Right lobe of liver (tissue), 6 donors: Measurements from ENCODE around the gene TMEM267. TPM values are rescaled to one million over a fixed set of nuclear protein-coding genes. Genes with fewer than 3 reads are reported as not detected.
A peak's percentile ranks its signal among the peaks of the same experiment; 100 is the strongest.

ENCODE experiments used
- ATAC-seq, 4 donors: fragments of 200-7000 bp; cut with Tn5 transposase; one replicate each; pipeline ENCODE4 v1.9.1; 2020; ENCODE audit warnings: mild to moderate bottlenecking in 4 of 4, moderate library complexity in 4 of 4
- DNase-seq, 3 donors: peaks; one replicate each; pipeline ENCODE4 v3.0.0-alpha.2; 2020
- H3K27ac ChIP-seq, 3 donors: fragments of 200-600 bp; one replicate each; pipeline ENCODE4 v1.8.0; 2022
- H3K27me3 ChIP-seq, 2 donors: fragments of 200-600 bp; one replicate each; pipeline ENCODE4 v1.8.0; 2022
- H3K36me3 ChIP-seq, 4 donors: fragments of 200-600 bp; sonication (generic) in 1 of 4; one replicate each; pipeline versions ENCODE4 v1.5.1 to v1.8.0; 2017 to 2022; ENCODE audit warnings: control low read depth in 1 of 4
- H3K4me1 ChIP-seq, 4 donors: fragments of 200-600 bp; sonication (generic) in 1 of 4; one replicate each; pipeline versions ENCODE4 v1.5.1 to v1.8.0; 2017 to 2022; ENCODE audit warnings: control low read depth in 1 of 4
- H3K4me3 ChIP-seq, 3 donors: fragments of 200-600 bp; one replicate each; pipeline ENCODE4 v1.8.0; 2022
- H3K9me3 ChIP-seq, 4 donors: fragments of 200-600 bp; sonication (generic) in 1 of 4; one replicate each; pipeline versions ENCODE4 v1.5.1 to v1.8.0; 2017 to 2022; ENCODE audit warnings: control low read depth in 1 of 4
- POLR2A ChIP-seq: fragments of 450-650 bp; IDR thresholded peaks from one replicate; pipeline ENCODE4 v1.6.1; 2017; ENCODE audit warnings: antibody characterized with exemption, mild to moderate bottlenecking
- WGBS: methylation state at CpG from one replicate; pipeline ENCODE4 v1.1.6; 2018; ENCODE audit warnings: low coverage, low lambda C conversion rate; ENCODE audit not compliant: insufficient coverage; ENCODE audit errors: missing lambda C conversion rate; 5-methylcytosine and 5-hydroxymethylcytosine counted together
- intact Hi-C, 2 donors: fragments of 100-400 bp; cut with DNase I; formaldehyde crosslinking; loops; one replicate each; pipeline versions ENCODE4 v1.11.2 to v1.14.1; 2022
- total RNA-seq, 6 experiments: library from RNA; depleted of rRNA in 2 of 6; stranded (reverse); fragments of >200 nt in 2 of 6; fragmentation: NEBNext Ultra II Directional in 3 of 6; extraction: Animal tissue kit (Norgen Biotek cat#: 25700) in 3 of 6; gene quantifications; one replicate each; pipeline versions ENCODE4 v1.1.0 to v1.2.4, GENCODE V29; 2016 to 2023
- TF ChIP-seq, protein P1 (sequence below), 4 donors: fragments of 200-600 bp in 3 of 4; fragments of 450-650 bp in 1 of 4; IDR thresholded peaks; one replicate each; pipeline versions ENCODE4 v1.5.1 to v1.8.0; 2016 to 2022; ENCODE audit warnings: antibody characterized with exemption in 4 of 4, mild to moderate bottlenecking in 2 of 4
- donor health status: DM: no; HTN: yes; CAD: no.
- donor health status: DM: no; HTN: no; CAD: no.
- donor health status: DM: no; HTN: no; CAD: no.
- donor health status: DM: no; HTN: yes; CAD: no.
- donor health status: DM: no; HTN: yes; CAD: no.

Gene TMEM267
- total RNA-seq, 6 experiments from 2014 or later: 3.9 to 5.1 (median 4.5) TPM

DNA sequence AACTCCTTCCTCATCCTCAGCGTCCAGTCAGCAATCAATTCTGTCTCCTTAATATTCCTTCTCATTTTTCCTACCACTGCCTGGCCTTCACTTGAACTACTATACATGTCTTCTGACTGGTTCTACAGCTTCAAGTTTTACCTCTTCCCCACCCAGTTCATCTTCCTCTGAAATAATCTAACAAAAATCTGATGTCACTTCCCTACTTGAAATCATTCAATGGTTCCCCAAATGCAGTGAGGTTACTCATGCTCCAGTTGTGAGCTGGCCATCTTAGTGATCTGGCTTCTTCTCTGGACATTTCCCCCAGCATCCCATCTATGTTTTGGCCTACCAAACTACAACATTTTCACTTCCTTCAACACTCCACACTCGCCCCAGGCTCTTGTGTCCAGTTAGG lies 14.9 kb upstream of the TMEM267 start:
- no peak overlapping the region for H3K27ac ChIP-seq
- H3K9me3 ChIP-seq: no peaks in the 10 kb centered on the region
- no peaks in the 10 kb centered on the region for H3K36me3 ChIP-seq
- no peak for ATAC-seq
- intact Hi-C loops: no loop called here
- no peak for DNase-seq
- no peak overlapping the region for H3K4me3 ChIP-seq
- H3K4me1 ChIP-seq: no peaks in the 10 kb centered on the region
- 89% methylated on average over 2 of the region's 2 CpGs for WGBS
- TF ChIP-seq POLR2A: no peak
- TF ChIP-seq, protein P1, sequence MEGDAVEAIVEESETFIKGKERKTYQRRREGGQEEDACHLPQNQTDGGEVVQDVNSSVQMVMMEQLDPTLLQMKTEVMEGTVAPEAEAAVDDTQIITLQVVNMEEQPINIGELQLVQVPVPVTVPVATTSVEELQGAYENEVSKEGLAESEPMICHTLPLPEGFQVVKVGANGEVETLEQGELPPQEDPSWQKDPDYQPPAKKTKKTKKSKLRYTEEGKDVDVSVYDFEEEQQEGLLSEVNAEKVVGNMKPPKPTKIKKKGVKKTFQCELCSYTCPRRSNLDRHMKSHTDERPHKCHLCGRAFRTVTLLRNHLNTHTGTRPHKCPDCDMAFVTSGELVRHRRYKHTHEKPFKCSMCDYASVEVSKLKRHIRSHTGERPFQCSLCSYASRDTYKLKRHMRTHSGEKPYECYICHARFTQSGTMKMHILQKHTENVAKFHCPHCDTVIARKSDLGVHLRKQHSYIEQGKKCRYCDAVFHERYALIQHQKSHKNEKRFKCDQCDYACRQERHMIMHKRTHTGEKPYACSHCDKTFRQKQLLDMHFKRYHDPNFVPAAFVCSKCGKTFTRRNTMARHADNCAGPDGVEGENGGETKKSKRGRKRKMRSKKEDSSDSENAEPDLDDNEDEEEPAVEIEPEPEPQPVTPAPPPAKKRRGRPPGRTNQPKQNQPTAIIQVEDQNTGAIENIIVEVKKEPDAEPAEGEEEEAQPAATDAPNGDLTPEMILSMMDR (IDR thresholded peaks at IDR 0.05): no peak
- no peaks in the 10 kb centered on the region for H3K27me3 ChIP-seq

DNA sequence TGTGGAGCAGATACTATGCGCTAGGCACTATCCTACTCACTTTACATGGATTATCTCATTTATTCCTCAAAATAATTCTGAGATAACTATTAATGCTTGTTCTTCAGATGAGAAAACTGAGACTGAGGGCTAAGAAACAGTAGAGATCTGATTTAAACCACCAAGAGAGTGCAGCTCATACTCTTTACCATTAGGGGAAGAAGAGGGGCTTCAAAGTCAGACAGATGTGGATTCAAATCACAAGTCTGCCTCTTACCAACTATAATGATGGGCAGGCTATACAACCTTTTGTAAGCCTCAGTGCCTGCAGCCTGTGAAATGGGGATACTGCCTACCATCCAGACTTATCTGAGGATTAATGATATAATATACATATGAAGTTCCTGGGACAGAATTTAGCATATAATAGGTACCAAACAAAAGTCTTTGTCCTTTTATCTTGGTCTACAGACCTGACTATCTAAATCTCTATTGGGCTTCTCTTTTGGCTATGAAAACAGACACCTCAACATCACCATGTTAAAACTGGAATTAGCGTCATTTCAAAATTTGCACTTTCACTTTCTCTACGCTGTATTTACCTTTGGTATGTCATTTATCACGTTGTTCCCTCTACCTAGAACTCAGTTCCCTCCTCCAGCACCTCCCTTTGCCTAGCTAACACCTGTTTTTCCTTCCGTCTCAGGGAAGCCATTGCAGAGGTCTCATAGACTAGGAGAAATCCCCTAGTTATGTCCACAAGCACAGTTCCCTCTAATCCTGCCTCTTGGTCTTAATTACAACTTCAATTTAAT lies 13.8 kb upstream of the TMEM267 start:
- TF ChIP-seq, protein P1 (IDR thresholded peaks at IDR 0.05): no peak
- TF ChIP-seq POLR2A: no peak
- Histone ChIP-seq H3K9me3 (no peaks in the 10 kb centered on the region), H3K4me1 (no peaks in the 10 kb centered on the region), H3K4me3 (no peak overlapping the region), H3K27me3 (no peaks in the 10 kb centered on the region), H3K36me3 (no peaks in the 10 kb centered on the region), H3K27ac (no peak overlapping the region)
- intact Hi-C loops: no loop called here
- DNase-seq (no peak), ATAC-seq (peak in 3 of 4 donors; percentile 46 to 72 (median 47))
- WGBS: 82% methylated on average over 5 of the region's 5 CpGs

DNA sequence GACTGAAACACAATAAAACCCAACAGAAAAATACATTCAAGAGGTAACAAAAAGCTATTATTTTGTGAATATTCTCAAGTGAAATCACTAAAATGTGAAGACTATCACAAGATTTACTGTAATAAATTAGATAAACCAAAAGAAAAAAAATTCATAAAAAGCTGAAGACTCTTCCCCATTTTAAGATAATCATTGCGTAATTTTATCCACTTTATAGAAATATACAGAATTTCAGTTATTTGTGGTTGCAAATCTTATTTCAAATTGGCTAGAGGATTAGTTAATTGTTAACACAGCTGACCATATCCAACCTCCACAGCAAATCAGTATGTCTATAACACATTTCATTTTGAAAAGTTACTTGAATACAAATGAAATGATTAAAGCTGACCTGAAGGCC lies 7.7 kb upstream of the TMEM267 start:
- intact Hi-C loops: no loop called here
- H3K27ac ChIP-seq: no peak overlapping the region
- no peaks in the 10 kb centered on the region for H3K4me1 ChIP-seq
- no peaks in the 10 kb centered on the region for H3K27me3 ChIP-seq
- no peak for TF ChIP-seq POLR2A
- TF ChIP-seq, protein P1 (IDR thresholded peaks at IDR 0.05): no peak
- no peaks in the 10 kb centered on the region for H3K36me3 ChIP-seq
- no peak overlapping the region for H3K4me3 ChIP-seq
- no peaks in the 10 kb centered on the region for H3K9me3 ChIP-seq
- no peak for DNase-seq
- no peak for ATAC-seq
- 100% methylated on average over 1 of the region's 1 CpG for WGBS

DNA sequence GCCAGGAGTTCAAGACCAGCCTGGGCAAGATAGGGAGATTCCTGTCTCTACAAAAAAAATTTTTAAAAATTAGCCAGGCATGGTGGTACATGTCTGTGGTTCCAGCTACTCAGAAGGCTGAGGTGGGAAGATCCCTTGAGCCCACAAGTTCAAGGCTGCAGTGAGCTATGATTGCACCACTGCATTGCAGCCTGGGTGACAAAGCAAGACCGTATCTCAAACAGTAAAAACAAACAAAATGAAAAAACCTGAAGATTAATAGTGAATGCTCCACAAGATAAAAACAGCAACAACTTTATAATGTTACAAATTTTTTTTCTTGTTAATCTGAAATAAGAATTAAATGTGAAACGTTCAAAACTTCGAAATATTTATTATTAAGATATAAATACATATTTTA lies 2.7 kb upstream of the TMEM267 start:
- 67% methylated on average over 3 of the region's 3 CpGs for WGBS
- Histone ChIP-seq H3K27me3 (no peaks in the 10 kb centered on the region), H3K9me3 (no peaks in the 10 kb centered on the region), H3K4me3 (no peak overlapping the region), H3K36me3 (no peaks in the 10 kb centered on the region), H3K4me1 (peaks cover 0 to 14% (median 5%) of the 10 kb centered on the region in 4 donors), H3K27ac (no peak overlapping the region)
- TF ChIP-seq, protein P1 (IDR thresholded peaks at IDR 0.05): no peak
- no peak for TF ChIP-seq POLR2A
- no peak for ATAC-seq
- intact Hi-C loops: loop anchor here in 1 of 2 donors (10.0 kb wide), 1 partner anchor 92 kb away; no protein-coding TSS in a partner anchor
- DNase-seq: no peak
